Omental fat pad (tissue), 4 donors: ENCODE results near the gene SLC22A14. TPM values are rescaled to one million over a fixed set of nuclear protein-coding genes. Genes with fewer than 3 reads are reported as not detected.

Experiments
- ATAC-seq: fragments of 150-250 bp; one replicate; pipeline ENCODE4 v1.9.1; 2016; ENCODE audit warnings: mild to moderate bottlenecking, moderate library complexity; ENCODE audit not compliant: low FRiP score
- DNase-seq: peaks from one replicate; pipeline ENCODE4 v3.0.0-alpha.2; 2019; ENCODE audit warnings: low spot score
- total RNA-seq, 4 donors: library from RNA; depleted of rRNA; stranded (reverse); fragments of >200 nt; gene quantifications; one replicate each; pipeline ENCODE4 v1.1.0, GENCODE V29; 2016
- TF ChIP-seq, protein P1 (sequence below), 3 donors: fragments of 450-650 bp; IDR thresholded peaks; one replicate each; pipeline ENCODE4 v1.5.1; 2016 to 2017; ENCODE audit warnings: antibody characterized with exemption in 3 of 3, mild to moderate bottlenecking in 3 of 3, moderate library complexity in 2 of 3

Gene SLC22A14
- total RNA-seq, 4 donors from 2014 or later: 0.24 to 0.65 TPM; not detected in 2

DNA sequence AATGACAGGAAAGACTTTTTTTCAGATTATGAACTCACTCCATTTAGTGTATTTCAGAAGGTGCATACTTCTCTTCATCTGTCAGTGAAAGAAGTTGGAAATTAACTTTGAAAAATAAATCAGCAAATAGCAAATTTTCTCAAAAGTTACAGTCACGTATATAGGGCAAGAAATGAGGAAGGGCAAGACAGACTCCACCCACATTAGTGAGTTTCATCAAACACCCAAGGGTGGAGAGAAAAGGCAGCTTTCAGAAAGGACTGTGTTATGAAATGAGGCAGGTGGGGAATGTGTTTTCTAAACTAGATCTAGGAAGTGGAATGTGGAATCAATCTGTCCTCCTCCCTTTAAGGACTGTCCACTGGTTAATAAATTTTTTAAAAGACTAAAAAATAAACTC lies 13.6 kb upstream of the SLC22A14 start:
- no peak for DNase-seq
- no peak for ATAC-seq
- TF ChIP-seq, protein P1, sequence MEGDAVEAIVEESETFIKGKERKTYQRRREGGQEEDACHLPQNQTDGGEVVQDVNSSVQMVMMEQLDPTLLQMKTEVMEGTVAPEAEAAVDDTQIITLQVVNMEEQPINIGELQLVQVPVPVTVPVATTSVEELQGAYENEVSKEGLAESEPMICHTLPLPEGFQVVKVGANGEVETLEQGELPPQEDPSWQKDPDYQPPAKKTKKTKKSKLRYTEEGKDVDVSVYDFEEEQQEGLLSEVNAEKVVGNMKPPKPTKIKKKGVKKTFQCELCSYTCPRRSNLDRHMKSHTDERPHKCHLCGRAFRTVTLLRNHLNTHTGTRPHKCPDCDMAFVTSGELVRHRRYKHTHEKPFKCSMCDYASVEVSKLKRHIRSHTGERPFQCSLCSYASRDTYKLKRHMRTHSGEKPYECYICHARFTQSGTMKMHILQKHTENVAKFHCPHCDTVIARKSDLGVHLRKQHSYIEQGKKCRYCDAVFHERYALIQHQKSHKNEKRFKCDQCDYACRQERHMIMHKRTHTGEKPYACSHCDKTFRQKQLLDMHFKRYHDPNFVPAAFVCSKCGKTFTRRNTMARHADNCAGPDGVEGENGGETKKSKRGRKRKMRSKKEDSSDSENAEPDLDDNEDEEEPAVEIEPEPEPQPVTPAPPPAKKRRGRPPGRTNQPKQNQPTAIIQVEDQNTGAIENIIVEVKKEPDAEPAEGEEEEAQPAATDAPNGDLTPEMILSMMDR (IDR thresholded peaks at IDR 0.05): no peak

DNA sequence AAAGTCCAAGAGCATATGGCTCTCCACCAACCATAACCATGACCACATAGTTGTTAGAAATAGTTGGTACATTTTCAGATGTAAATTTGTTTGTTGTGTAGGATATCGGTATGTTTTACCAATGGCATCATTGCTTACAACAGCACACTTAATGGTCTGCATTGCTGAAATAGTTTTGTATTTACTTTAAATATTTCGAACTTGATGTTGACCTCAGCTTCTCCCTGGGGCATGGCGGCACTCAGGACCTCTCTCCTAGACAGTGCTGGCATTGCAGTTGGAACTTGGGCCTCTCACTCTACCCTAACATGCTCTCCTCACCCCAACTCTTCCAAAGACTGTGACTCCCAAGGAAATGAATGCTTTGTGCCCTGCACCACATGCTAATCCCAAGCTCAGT lies 11.5 kb upstream of the SLC22A14 start:
- ATAC-seq: no peak
- no peak for DNase-seq
- TF ChIP-seq, protein P1 (IDR thresholded peaks at IDR 0.05): no peak

DNA sequence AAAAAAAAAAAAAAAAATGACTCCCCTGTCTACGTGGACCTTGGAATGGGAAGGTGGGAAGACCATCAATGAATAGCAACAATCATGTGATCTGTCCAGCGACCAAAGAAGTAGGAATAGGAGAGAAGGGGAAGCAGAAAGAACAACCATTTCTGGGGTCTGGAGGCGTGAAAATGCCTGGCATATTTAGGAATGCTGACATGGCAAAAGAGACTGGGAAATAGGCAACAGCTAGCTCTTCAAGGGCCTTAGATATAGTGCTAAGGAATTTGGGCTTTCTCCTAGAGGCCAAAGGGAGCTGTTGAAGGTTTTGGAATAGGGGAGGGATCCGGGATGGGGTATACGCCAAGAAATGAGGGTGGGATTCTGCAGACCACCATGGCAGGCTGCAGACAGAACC lies 10.5 kb upstream of the SLC22A14 start:
- ATAC-seq (no peak), DNase-seq (no peak)
- TF ChIP-seq, protein P1 (IDR thresholded peaks at IDR 0.05): no peak

DNA sequence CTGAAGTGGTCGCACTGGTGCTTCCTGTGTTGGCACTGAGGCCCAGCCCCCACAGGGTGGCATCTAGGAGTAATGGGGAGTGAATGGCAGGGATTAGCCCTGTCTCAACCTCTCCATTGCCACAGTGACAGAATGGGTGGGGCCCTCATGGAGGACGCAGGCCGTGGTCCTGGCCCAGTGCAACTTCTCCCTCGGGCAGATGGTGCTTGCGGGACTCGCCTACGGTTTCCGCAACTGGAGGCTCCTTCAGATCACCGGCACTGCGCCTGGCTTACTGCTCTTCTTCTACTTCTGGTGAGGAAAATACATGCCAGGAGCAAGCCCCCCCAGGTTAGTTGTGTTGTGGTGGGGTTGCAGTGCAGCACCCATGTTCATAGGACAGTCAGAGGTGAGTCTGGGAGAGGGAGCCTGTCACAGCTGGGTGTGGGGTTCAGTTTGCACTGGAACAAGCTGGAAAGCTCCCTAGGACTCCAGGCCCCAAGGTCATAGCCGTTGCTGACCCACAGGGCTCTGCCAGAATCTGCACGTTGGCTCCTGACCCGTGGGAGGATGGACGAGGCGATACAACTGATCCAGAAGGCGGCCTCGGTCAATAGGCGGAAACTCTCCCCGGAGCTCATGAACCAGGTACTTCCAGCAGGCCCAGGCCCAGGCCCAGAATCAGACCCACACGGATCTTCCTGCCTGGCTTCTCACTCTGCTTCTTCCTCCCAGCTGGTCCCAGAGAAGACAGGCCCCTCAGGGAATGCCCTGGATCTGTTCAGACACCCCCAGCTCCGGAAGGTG lies 7.0 kb upstream of the SLC22A14 start:
- no peak for ATAC-seq
- TF ChIP-seq, protein P1 (IDR thresholded peaks at IDR 0.05): no peak
- DNase-seq: no peak

DNA sequence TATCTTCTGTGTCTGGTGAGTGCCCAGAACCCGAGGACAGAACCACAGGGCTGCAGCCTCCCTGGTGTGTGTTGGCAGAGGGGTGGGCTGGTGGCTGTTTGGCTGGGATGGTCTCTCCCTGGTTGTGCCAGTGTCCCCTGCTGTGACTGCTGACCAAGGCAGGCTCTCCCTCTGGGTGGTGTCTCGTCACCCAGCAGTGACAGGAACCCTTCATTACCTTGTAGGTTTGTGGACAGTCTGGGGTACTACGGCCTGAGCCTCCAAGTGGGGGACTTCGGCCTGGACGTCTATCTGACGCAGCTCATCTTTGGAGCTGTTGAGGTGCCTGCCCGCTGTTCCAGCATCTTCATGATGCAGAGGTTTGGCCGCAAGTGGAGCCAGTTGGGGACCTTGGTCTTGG lies 6.4 kb upstream of the SLC22A14 start:
- ATAC-seq (no peak), DNase-seq (no peak)
- TF ChIP-seq, protein P1 (IDR thresholded peaks at IDR 0.05): no peak

DNA sequence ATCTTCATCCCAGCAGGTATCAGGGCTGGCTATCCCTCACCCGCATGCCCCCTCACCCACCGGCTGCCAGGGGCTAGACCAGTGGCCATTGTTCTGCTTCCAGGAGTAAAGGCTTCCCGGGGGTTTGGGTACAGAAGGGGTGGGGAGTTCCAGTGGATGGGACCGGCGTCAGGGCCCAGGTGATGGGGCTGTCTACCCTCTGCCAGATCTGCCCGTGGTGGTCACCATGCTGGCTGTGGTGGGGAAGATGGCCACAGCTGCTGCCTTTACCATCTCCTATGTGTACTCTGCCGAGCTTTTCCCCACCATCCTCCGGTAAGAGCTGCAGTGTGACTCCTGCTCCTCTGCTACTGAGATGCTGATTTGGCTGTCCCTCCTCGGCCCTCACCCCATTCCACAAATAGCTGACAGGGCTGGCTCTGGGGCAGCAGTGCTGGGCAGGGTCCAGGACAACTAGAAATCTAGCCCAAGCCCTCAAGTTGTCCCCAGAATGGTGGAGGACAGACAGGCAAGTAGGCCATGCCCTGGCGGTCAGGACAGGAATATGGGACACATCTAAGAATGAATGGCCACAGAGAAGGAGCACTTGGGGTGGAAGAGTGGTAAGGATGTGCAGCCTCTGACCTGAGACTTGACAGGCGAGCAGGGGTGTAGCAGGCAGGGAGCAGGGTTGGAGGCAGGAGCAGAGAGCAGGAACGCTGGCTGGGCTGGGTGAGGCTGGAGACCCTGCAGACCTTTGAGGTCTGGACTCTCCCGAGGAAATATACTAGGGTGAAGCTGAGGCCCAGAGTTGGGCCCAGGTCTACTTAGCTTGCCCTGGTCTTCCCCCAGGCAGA lies 5.8 kb upstream of the SLC22A14 start:
- TF ChIP-seq, protein P1 (IDR thresholded peaks at IDR 0.05): no peak
- no peak for ATAC-seq

More for the DNA sequence above, 5.8 kb upstream of the SLC22A14 start:
- DNase-seq: no peak
